Gastroesophageal sphincter (tissue), 4 donors: ENCODE results near the gene ADGRB2. TPM values are rescaled to one million over a fixed set of nuclear protein-coding genes. Genes with fewer than 3 reads are reported as not detected.

Experiments used
- ATAC-seq: fragments of 150-250 bp; one replicate; pipeline ENCODE4 v1.9.1; 2016; ENCODE audit warnings: mild to moderate bottlenecking, moderate library complexity
- H3K27ac ChIP-seq, 4 donors: fragments of 200-600 bp; sonication (generic) in 3 of 4; 1 replicate in 3 of 4; 2 replicates in 1 of 4; pipeline ENCODE4 v1.5.1; 2016 to 2019
- H3K27me3 ChIP-seq: fragments of 200-600 bp; sonication (generic); one replicate; pipeline ENCODE4 v1.5.1; 2019
- H3K36me3 ChIP-seq, 2 donors: fragments of 200-600 bp; sonication (generic); one replicate each; pipeline ENCODE4 v1.5.1; 2019; ENCODE audit warnings: control low read depth in 1 of 2
- H3K4me1 ChIP-seq, 3 donors: fragments of 200-600 bp; sonication (generic); 1 replicate in 2 of 3; 2 replicates in 1 of 3; pipeline ENCODE4 v1.5.1; 2016 to 2019; ENCODE audit warnings: control low read depth in 2 of 3
- H3K4me3 ChIP-seq, 2 donors: fragments of 200-600 bp; sonication (generic); one replicate each; pipeline ENCODE4 v1.5.1; 2019; ENCODE audit warnings: mild to moderate bottlenecking in 1 of 2, moderate library complexity in 1 of 2
- H3K9me3 ChIP-seq, 3 donors: fragments of 200-600 bp; sonication (generic); one replicate each; pipeline ENCODE4 v1.5.1; 2017 to 2019; ENCODE audit warnings: control low read depth in 2 of 3
- CTCF ChIP-seq, 4 experiments: fragments of 200-600 bp in 2 of 4; fragments of 450-650 bp in 2 of 4; sonication (generic) in 1 of 4; IDR thresholded peaks; one replicate each; pipeline ENCODE4 v1.5.1; 2017 to 2019; ENCODE audit warnings: antibody characterized with exemption in 4 of 4, mild to moderate bottlenecking in 2 of 4, moderate library complexity in 2 of 4
- EP300 ChIP-seq: sonication (generic); formaldehyde crosslinking; IDR thresholded peaks from one replicate; pipeline ENCODE4 v1.6.1; 2017; ENCODE audit warnings: antibody characterized with exemption, mild to moderate bottlenecking
- POLR2A ChIP-seq, 2 donors: fragments of 450-650 bp; IDR thresholded peaks; one replicate each; pipeline ENCODE4 v1.6.1; 2017; ENCODE audit warnings: antibody characterized with exemption in 2 of 2, mild to moderate bottlenecking in 2 of 2, moderate library complexity in 1 of 2
- POLR2AphosphoS5 ChIP-seq: sonication (generic); formaldehyde crosslinking; IDR thresholded peaks from one replicate; pipeline ENCODE4 v1.6.1; 2017; ENCODE audit warnings: antibody characterized with exemption
- WGBS, 2 donors: methylation state at CpG; one replicate each; pipeline ENCODE4 v1.1.5; 2018; ENCODE audit warnings: low coverage in 1 of 2; 5-methylcytosine and 5-hydroxymethylcytosine counted together
- total RNA-seq, 4 donors: library from RNA; depleted of rRNA; stranded (reverse); fragments of >200 nt; gene quantifications; one replicate each; pipeline ENCODE4 v1.1.0, GENCODE V29; 2016

Gene ADGRB2
- total RNA-seq, 4 donors from 2014 or later: 1.7 to 6.0 (median 3.2) TPM

GRCh38 chr1:31807273-31808048, 43.3 kb upstream of the ADGRB2 start:
- Histone ChIP-seq H3K27ac (no peak overlapping the region), H3K4me1 (no peaks in the 10 kb centered on the region), H3K27me3 (no peaks in the 10 kb centered on the region), H3K9me3 (no peaks in the 10 kb centered on the region), H3K4me3 (no peak overlapping the region), H3K36me3 (no peaks in the 10 kb centered on the region)
- ATAC-seq: no peak
- TF ChIP-seq CTCF (IDR thresholded peaks at IDR 0.05): no peak
- TF ChIP-seq EP300: no peak
- no peak for TF ChIP-seq POLR2AphosphoS5
- TF ChIP-seq POLR2A (IDR thresholded peaks at IDR 0.05): no peak
- 67 to 77% methylated on average over 3 to 4 of the region's 4 CpGs for WGBS, 2 donors

GRCh38 chr1:31805318-31805717, 41.2 kb upstream of the ADGRB2 start:
- TF ChIP-seq POLR2AphosphoS5 (no peak), POLR2A (IDR thresholded peaks at IDR 0.05) (no peak), CTCF (IDR thresholded peaks at IDR 0.05) (no peak), EP300 (no peak)
- Histone ChIP-seq H3K4me3 (no peak overlapping the region), H3K9me3 (no peaks in the 10 kb centered on the region), H3K4me1 (no peaks in the 10 kb centered on the region), H3K27ac (no peak overlapping the region), H3K27me3 (no peaks in the 10 kb centered on the region), H3K36me3 (no peaks in the 10 kb centered on the region)
- no peak for ATAC-seq
- WGBS, 2 donors: 76 to 97% methylated on average over 3 to 6 of the region's 6 CpGs

GRCh38 chr1:31804098-31804497, 40.0 kb upstream of the ADGRB2 start:
- H3K27ac ChIP-seq: no peak overlapping the region
- H3K9me3 ChIP-seq: no peaks in the 10 kb centered on the region
- no peak for ATAC-seq
- H3K4me1 ChIP-seq: no peaks in the 10 kb centered on the region
- TF ChIP-seq EP300: no peak
- TF ChIP-seq POLR2AphosphoS5: no peak
- no peak for TF ChIP-seq CTCF (IDR thresholded peaks at IDR 0.05)
- TF ChIP-seq POLR2A (IDR thresholded peaks at IDR 0.05): no peak
- no peaks in the 10 kb centered on the region for H3K36me3 ChIP-seq
- H3K27me3 ChIP-seq: no peaks in the 10 kb centered on the region
- 76 to 93% methylated on average over 1 of the region's 1 CpG for WGBS, 2 donors
- no peak overlapping the region for H3K4me3 ChIP-seq

- Histone ChIP-seq H3K9me3 (no peaks in the 10 kb centered on the region), H3K4me1 (no peaks in the 10 kb centered on the region), H3K4me3 (no peak overlapping the region), H3K27ac (no peak overlapping the region), H3K27me3 (peaks cover under 1% of the 10 kb centered on the region), H3K36me3 (no peaks in the 10 kb centered on the region)
- no peak for TF ChIP-seq CTCF (IDR thresholded peaks at IDR 0.05)
- TF ChIP-seq POLR2A (IDR thresholded peaks at IDR 0.05): no peak
- no peak for TF ChIP-seq POLR2AphosphoS5
- TF ChIP-seq EP300: no peak
- 70 to 100% methylated on average over 1 to 2 of the region's 2 CpGs for WGBS, 2 donors
- ATAC-seq: no peak
Measured at GRCh38 chr1:31803610-31804009, 39.5 kb upstream of the ADGRB2 start.
